Right lobe of liver (tissue), 4 donors: Measurements from ENCODE around the gene ADAMTS2.

Source experiments
- POLR2A ChIP-seq: fragments of 450-650 bp; IDR thresholded peaks from one replicate; pipeline ENCODE4 v1.6.1; 2017; ENCODE audit warnings: antibody characterized with exemption, mild to moderate bottlenecking
- TF ChIP-seq, protein P1 (sequence below), 4 donors: fragments of 200-600 bp in 3 of 4; fragments of 450-650 bp in 1 of 4; IDR thresholded peaks; one replicate each; pipeline versions ENCODE4 v1.5.1 to v1.8.0; 2016 to 2022; ENCODE audit warnings: antibody characterized with exemption in 4 of 4, mild to moderate bottlenecking in 2 of 4
- donor health status: DM: no; HTN: no; CAD: no.
- donor health status: DM: no; HTN: no; CAD: no.
- donor health status: DM: no; HTN: yes; CAD: no.

DNA sequence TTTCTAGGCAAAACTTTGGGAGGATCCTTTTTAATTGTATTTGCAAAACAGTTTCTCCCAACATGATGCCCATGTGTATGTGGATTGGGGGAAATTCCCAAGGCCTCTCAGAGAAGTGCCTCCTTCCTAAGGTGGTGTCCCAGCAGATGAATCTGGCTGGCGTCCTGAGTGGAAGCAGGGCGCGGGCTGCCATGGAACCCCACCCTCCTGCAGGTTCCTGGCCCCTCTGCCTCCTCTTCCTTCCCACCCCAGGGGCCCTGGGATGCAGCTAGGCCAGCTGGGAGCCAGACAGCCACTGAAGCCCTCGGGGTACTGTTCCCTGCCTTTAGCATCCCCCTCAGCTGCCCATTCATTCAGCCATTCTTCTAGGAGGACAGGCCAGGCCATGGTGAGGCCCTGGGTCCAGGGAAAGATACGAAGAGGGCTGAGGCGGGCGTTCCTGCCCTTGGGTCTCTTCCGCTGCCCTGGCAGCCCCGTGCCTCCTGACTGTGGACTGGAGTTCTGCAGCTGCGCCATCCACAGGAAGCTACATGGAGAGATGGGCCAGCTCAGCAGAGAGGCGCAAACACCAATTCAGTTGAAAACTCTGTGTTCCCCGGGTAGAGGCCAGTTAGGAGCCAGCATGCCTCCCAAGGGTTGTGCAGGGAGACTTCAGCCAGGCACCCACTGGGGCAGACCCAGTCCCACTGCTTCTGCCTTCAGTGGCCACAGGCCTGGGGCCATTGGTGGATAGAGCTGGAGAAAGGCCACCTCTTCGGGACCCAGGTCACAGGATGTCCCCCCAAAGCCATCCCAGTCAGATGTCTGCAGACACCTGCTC, 36.5 kb downstream of the ADAMTS2 start:
- TF ChIP-seq, protein P1, sequence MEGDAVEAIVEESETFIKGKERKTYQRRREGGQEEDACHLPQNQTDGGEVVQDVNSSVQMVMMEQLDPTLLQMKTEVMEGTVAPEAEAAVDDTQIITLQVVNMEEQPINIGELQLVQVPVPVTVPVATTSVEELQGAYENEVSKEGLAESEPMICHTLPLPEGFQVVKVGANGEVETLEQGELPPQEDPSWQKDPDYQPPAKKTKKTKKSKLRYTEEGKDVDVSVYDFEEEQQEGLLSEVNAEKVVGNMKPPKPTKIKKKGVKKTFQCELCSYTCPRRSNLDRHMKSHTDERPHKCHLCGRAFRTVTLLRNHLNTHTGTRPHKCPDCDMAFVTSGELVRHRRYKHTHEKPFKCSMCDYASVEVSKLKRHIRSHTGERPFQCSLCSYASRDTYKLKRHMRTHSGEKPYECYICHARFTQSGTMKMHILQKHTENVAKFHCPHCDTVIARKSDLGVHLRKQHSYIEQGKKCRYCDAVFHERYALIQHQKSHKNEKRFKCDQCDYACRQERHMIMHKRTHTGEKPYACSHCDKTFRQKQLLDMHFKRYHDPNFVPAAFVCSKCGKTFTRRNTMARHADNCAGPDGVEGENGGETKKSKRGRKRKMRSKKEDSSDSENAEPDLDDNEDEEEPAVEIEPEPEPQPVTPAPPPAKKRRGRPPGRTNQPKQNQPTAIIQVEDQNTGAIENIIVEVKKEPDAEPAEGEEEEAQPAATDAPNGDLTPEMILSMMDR (IDR thresholded peaks at IDR 0.05): no peak
- TF ChIP-seq POLR2A: no peak
